ENCODE measurements around the gene DGCR8.

DNA sequence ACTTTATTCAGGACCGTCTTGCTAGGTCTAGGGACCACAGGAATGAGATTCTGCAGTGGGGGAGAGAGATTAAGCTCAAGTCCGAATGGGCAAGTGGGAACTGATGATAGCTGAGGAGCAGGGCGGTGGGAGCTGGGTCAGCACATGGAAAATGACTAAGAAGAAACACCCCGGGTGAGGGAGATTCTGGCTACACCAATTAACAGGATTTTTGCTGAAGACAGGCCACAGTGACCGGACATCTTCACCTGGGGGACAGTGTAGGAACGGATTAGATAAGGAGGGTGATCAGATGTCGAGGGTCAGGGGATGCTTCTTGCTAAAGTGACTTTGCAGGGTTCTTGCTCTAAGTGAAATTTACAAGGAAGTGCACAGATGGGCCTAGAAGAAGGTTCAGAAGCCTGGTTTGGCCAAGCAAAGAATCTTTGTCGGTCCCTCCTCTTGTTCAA, 8.5 kb upstream of the DGCR8 start:
- TF ChIP-seq, protein P1, sequence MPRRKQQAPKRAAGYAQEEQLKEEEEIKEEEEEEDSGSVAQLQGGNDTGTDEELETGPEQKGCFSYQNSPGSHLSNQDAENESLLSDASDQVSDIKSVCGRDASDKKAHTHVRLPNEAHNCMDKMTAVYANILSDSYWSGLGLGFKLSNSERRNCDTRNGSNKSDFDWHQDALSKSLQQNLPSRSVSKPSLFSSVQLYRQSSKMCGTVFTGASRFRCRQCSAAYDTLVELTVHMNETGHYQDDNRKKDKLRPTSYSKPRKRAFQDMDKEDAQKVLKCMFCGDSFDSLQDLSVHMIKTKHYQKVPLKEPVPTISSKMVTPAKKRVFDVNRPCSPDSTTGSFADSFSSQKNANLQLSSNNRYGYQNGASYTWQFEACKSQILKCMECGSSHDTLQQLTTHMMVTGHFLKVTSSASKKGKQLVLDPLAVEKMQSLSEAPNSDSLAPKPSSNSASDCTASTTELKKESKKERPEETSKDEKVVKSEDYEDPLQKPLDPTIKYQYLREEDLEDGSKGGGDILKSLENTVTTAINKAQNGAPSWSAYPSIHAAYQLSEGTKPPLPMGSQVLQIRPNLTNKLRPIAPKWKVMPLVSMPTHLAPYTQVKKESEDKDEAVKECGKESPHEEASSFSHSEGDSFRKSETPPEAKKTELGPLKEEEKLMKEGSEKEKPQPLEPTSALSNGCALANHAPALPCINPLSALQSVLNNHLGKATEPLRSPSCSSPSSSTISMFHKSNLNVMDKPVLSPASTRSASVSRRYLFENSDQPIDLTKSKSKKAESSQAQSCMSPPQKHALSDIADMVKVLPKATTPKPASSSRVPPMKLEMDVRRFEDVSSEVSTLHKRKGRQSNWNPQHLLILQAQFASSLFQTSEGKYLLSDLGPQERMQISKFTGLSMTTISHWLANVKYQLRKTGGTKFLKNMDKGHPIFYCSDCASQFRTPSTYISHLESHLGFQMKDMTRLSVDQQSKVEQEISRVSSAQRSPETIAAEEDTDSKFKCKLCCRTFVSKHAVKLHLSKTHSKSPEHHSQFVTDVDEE (CRISPR knock-in tag; IDR thresholded peaks at IDR 0.05): no peak
- TF ChIP-seq, protein P2, sequence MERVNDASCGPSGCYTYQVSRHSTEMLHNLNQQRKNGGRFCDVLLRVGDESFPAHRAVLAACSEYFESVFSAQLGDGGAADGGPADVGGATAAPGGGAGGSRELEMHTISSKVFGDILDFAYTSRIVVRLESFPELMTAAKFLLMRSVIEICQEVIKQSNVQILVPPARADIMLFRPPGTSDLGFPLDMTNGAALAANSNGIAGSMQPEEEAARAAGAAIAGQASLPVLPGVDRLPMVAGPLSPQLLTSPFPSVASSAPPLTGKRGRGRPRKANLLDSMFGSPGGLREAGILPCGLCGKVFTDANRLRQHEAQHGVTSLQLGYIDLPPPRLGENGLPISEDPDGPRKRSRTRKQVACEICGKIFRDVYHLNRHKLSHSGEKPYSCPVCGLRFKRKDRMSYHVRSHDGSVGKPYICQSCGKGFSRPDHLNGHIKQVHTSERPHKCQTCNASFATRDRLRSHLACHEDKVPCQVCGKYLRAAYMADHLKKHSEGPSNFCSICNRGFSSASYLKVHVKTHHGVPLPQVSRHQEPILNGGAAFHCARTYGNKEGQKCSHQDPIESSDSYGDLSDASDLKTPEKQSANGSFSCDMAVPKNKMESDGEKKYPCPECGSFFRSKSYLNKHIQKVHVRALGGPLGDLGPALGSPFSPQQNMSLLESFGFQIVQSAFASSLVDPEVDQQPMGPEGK (CRISPR knock-in tag; IDR thresholded peaks at IDR 0.05; ENCODE audit: borderline replicate concordance): no peak
- TF ChIP-seq PPARA (CRISPR knock-in tag; IDR thresholded peaks at IDR 0.05; ENCODE audit: borderline replicate concordance) (no peak), CSDC2 (CRISPR knock-in tag; IDR thresholded peaks at IDR 0.05) (no peak)
- TF ChIP-seq, protein P3, sequence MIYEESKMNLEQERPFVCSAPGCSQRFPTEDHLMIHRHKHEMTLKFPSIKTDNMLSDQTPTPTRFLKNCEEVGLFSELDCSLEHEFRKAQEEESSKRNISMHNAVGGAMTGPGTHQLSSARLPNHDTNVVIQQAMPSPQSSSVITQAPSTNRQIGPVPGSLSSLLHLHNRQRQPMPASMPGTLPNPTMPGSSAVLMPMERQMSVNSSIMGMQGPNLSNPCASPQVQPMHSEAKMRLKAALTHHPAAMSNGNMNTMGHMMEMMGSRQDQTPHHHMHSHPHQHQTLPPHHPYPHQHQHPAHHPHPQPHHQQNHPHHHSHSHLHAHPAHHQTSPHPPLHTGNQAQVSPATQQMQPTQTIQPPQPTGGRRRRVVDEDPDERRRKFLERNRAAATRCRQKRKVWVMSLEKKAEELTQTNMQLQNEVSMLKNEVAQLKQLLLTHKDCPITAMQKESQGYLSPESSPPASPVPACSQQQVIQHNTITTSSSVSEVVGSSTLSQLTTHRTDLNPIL (CRISPR knock-in tag; IDR thresholded peaks at IDR 0.05; ENCODE audit: low read depth): no peak

All from SK-N-SH treated with all-trans-retinoic acid at 6 μM for 48 hours (cell line).